Measurements from ENCODE around the gene TEX48.

GRCh38 chr9:114696814-114697544, 15.0 kb upstream of the TEX48 start:
- TF ChIP-seq, protein P1, sequence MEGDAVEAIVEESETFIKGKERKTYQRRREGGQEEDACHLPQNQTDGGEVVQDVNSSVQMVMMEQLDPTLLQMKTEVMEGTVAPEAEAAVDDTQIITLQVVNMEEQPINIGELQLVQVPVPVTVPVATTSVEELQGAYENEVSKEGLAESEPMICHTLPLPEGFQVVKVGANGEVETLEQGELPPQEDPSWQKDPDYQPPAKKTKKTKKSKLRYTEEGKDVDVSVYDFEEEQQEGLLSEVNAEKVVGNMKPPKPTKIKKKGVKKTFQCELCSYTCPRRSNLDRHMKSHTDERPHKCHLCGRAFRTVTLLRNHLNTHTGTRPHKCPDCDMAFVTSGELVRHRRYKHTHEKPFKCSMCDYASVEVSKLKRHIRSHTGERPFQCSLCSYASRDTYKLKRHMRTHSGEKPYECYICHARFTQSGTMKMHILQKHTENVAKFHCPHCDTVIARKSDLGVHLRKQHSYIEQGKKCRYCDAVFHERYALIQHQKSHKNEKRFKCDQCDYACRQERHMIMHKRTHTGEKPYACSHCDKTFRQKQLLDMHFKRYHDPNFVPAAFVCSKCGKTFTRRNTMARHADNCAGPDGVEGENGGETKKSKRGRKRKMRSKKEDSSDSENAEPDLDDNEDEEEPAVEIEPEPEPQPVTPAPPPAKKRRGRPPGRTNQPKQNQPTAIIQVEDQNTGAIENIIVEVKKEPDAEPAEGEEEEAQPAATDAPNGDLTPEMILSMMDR (IDR thresholded peaks at IDR 0.05), result no peak
- no peak for TF ChIP-seq POLR2A (IDR thresholded peaks at IDR 0.05)

Data from lower leg skin (tissue), 3 donors.